Tibial artery (tissue), 4 donors: ENCODE results near the gene AGAP1.

Source experiments
- DNase-seq, 2 donors: peaks; one replicate each; pipeline ENCODE4 v3.0.0-alpha.2; 2019
- H3K27ac ChIP-seq, 2 donors: fragments of 200-600 bp; sonication (generic) in 1 of 2; 1 replicate in 1 of 2; 2 replicates in 1 of 2; pipeline ENCODE4 v1.5.1; 2018 to 2019; ENCODE audit warnings: mild to moderate bottlenecking in 1 of 2
- H3K27me3 ChIP-seq, 2 donors: fragments of 200-600 bp; sonication (generic) in 1 of 2; one replicate each; pipeline versions ENCODE4 v1.5.1 to v1.6.0; 2016 to 2019
- H3K36me3 ChIP-seq, 3 donors: fragments of 200-600 bp; sonication (generic) in 2 of 3; one replicate each; pipeline ENCODE4 v1.5.1; 2016 to 2019; ENCODE audit warnings: mild to moderate bottlenecking in 2 of 3
- H3K4me1 ChIP-seq, 4 donors: fragments of 200-600 bp; sonication (generic) in 2 of 4; 1 replicate in 3 of 4; 2 replicates in 1 of 4; pipeline ENCODE4 v1.5.1; 2016 to 2019
- H3K4me3 ChIP-seq, 2 donors: fragments of 200-600 bp; sonication (generic) in 1 of 2; 1 replicate in 1 of 2; 2 replicates in 1 of 2; pipeline ENCODE4 v1.5.1; 2018 to 2019; ENCODE audit warnings: mild to moderate bottlenecking in 2 of 2
- H3K9me3 ChIP-seq, 3 donors: fragments of 200-600 bp; sonication (generic) in 1 of 3; one replicate each; pipeline ENCODE4 v1.5.1; 2016 to 2019
- CTCF ChIP-seq, 2 experiments: fragments of 200-600 bp in 1 of 2; fragments of 450-650 bp in 1 of 2; IDR thresholded peaks; one replicate each; pipeline ENCODE4 v1.5.1; 2017 to 2019; ENCODE audit warnings: antibody characterized with exemption in 2 of 2, mild to moderate bottlenecking in 1 of 2, moderate library complexity in 1 of 2
- intact Hi-C: fragments of 100-400 bp; cut with DNase I; formaldehyde crosslinking; loops from one replicate; pipeline ENCODE4 v1.15.0; 2023; ENCODE audit warnings: low total_unique reads

AGAP1 gene

DNA sequence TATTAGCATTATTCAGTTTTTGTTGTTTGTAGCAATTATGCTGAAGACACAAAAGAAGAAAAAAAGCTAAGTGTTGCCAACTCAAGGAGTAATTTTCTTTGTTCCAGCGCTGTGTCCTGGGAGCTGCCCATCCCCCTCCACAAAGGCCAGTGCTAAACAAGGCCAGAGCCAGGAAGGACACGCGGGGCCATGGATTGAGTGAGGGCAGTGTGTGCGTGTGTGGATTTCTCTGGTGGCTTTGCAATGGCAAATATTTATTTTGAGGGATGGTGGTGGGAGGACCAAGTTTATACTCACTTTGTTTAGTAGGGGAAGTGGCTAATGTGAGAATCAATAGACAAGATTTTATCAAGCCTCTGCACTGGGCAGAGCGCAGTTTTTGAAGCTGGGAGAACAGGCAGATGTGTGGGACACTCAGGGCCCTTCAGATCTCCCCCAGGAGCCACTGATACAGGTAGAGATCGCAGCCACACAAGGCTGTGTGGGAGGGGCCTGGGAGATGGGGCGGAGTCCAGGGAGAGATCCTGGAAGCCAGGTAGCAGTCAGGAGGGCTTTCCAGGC is 11.4 kb downstream of the AGAP1 start:
- H3K9me3 ChIP-seq, result no peaks in the 10 kb centered on the region
- DNase-seq, result no peak
- H3K4me1 ChIP-seq, result peaks cover 0 to 17% (median 2%) of the 10 kb centered on the region in 4 donors
- H3K36me3 ChIP-seq, result no peaks in the 10 kb centered on the region
- H3K4me3 ChIP-seq, result no peak overlapping the region
- TF ChIP-seq CTCF (IDR thresholded peaks at IDR 0.05), result no peak
- H3K27me3 ChIP-seq, result no peaks in the 10 kb centered on the region
- intact Hi-C loops, result no loop called here
- no peak overlapping the region for H3K27ac ChIP-seq

DNA sequence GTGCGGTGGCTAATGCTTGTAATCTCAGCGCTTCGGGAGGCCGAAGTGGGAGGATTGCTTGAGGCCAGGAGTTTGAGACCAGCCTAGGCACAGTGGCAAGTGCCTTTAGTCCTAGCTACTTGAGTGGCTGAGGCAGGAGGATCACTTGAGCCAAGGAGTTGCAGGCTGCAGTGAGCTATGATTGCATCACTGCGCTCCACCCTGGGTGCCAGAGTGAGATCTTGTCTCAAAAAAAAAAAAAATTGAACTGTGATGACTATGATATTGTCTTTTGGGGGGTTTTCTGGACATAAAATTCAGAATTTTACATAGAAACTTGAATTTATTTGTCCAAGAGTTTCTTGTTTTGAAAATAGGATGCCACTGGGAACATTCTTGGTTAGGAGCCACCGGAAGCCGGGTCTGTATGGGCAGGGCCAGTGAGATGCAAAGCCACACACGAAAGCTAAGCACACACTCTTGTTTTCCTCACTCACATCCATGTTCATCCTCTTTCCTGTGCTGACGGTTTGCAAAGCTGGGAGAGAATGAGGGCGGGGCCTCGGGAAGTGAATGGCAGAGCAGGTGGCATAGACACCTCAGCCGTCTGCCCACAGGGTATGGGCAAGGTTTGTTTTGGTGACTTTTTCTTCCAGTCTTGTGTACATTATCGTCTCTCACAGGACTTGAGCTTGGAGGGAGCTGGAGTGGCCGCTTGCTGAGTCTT is 12.6 kb downstream of the AGAP1 start:
- Histone ChIP-seq H3K4me1 (peaks cover 0 to 23% (median 6%) of the 10 kb centered on the region in 4 donors), H3K27ac (no peak overlapping the region), H3K27me3 (no peaks in the 10 kb centered on the region), H3K36me3 (no peaks in the 10 kb centered on the region), H3K4me3 (no peak overlapping the region), H3K9me3 (no peaks in the 10 kb centered on the region)
- intact Hi-C loops, result no loop called here
- TF ChIP-seq CTCF (IDR thresholded peaks at IDR 0.05), result no peak
- no peak for DNase-seq

GRCh38 chr2:235506997-235507615 is 13.3 kb downstream of the AGAP1 start:
- H3K27me3 ChIP-seq, result no peaks in the 10 kb centered on the region
- no peak overlapping the region for H3K4me3 ChIP-seq
- no peaks in the 10 kb centered on the region for H3K9me3 ChIP-seq
- intact Hi-C loops, result no loop called here
- TF ChIP-seq CTCF (IDR thresholded peaks at IDR 0.05), result no peak
- peaks cover 0 to 21% (median 6%) of the 10 kb centered on the region in 4 donors for H3K4me1 ChIP-seq
- no peaks in the 10 kb centered on the region for H3K36me3 ChIP-seq
- H3K27ac ChIP-seq, result no peak overlapping the region
- no peak for DNase-seq

DNA sequence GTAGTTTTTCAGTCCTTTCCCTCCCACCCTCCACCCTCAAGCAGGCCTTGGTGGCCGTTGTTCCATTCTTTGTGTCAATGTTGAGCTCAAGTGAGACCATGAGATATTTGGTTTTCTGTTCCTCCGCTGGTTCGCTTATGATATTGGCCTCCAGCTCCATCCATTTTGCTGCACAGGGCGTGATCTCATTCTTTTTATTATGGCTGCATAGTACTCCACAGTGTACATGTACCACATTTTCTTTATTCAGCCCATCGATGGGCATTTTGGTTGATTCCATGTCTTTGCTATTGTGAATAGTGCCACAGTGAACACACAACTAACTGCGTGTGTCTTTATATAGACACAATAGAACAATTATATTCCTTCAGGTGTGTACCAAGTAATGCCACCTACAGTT is 14.1 kb downstream of the AGAP1 start:
- no peaks in the 10 kb centered on the region for H3K36me3 ChIP-seq
- H3K27ac ChIP-seq, result no peak overlapping the region
- no peak for TF ChIP-seq CTCF (IDR thresholded peaks at IDR 0.05)
- H3K4me1 ChIP-seq, result peaks cover 0 to 21% (median 6%) of the 10 kb centered on the region in 4 donors
- no peaks in the 10 kb centered on the region for H3K27me3 ChIP-seq
- no peak overlapping the region for H3K4me3 ChIP-seq
- no peaks in the 10 kb centered on the region for H3K9me3 ChIP-seq
- no peak for DNase-seq
- intact Hi-C loops, result no loop called here

- peaks cover 0 to 21% (median 6%) of the 10 kb centered on the region in 4 donors for H3K4me1 ChIP-seq
These were observed 14.7 kb downstream of the AGAP1 start for GRCh38 chr2:235508371-235509160.

More at GRCh38 chr2:235508371-235509160, 14.7 kb downstream of the AGAP1 start:
- Histone ChIP-seq H3K27ac (no peak overlapping the region), H3K27me3 (no peaks in the 10 kb centered on the region), H3K4me3 (no peak overlapping the region), H3K36me3 (no peaks in the 10 kb centered on the region), H3K9me3 (no peaks in the 10 kb centered on the region)
- intact Hi-C loops, result no loop called here
- TF ChIP-seq CTCF (IDR thresholded peaks at IDR 0.05), result no peak
- DNase-seq, result no peak
